CD4-positive, alpha-beta T cell treated with Interleukin-21 for 1 hour (primary cell): ENCODE results near the gene OPCML.

ENCODE experiments used
- DNase-seq: peaks from one replicate; pipeline ENCODE4 v3.0.0-alpha.2; 2020

The OPCML gene

DNA sequence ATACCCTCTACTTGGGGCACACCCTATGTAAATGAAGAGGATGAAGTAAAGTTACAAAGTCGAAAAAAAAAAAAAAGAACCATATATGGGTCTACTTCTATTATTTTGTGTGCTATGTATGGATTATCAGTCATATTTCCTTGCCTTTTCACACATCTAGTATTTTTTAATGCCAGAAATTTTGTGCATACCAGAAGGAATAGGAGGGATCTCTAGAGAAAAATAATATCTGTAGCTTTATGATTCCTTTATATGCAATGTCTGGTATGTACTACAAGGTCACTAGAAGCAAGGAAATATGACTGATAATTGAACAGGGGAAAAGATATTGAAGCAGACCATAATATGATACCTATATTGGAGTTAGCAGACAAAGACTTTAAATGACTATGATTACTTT is 713.4 kb downstream of the OPCML start:
- DNase-seq = no peak

- no peak for DNase-seq
These were observed 714.9 kb downstream of the OPCML start for GRCh38 chr11:132817387-132817786.

GRCh38 chr11:132814410-132814809 is 717.9 kb downstream of the OPCML start:
- no peak for DNase-seq

- DNase-seq = no peak
These were observed 720.7 kb downstream of the OPCML start for GRCh38 chr11:132811649-132812048.

DNA sequence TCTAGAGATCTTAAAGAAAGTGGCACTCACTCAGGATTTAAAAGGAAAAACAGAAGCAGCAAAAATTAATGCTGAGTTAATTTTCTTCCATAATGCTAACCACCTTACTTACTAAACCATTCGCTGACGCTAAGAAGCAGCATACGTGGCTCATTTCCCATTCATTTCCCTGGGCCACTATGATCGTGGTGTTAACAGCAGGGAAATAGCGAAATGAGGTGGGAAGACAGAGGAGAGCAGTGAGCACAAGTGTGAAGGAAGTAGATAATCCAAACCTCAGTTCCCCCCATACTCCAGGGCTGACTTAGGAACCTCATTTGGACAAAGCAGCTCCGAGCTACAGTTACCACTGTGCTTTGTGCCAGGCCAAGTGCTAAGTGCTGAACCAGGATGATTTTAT is 723.2 kb downstream of the OPCML start:
- no peak for DNase-seq

GRCh38 chr11:132804258-132804657 is 728.0 kb downstream of the OPCML start:
- DNase-seq = no peak

- no peak for DNase-seq
These were observed 728.9 kb downstream of the OPCML start for GRCh38 chr11:132803436-132803835.

GRCh38 chr11:132802947-132803346 is 729.4 kb downstream of the OPCML start:
- no peak for DNase-seq

DNA sequence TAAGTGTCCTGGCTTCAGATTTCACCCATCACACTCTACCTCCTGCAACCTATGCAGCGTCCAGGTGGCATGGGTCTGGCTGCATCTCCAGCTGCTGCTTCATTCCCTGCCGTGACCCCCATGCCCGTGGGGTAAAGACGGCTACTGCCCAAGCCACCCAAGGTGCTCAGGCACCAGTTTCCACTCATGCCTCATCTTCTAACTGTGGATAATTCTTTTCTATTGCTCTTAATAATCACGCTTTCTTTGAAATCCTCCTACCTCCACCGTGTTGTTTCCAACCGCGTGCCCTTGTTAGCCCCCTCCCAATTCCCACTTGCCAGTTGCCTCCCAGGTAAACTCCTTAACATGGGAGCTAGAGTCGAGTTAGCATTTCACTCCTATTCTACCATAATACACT is 738.5 kb downstream of the OPCML start:
- no peak for DNase-seq

GRCh38 chr11:132792341-132793140 is 739.8 kb downstream of the OPCML start:
- DNase-seq = no peak

DNA sequence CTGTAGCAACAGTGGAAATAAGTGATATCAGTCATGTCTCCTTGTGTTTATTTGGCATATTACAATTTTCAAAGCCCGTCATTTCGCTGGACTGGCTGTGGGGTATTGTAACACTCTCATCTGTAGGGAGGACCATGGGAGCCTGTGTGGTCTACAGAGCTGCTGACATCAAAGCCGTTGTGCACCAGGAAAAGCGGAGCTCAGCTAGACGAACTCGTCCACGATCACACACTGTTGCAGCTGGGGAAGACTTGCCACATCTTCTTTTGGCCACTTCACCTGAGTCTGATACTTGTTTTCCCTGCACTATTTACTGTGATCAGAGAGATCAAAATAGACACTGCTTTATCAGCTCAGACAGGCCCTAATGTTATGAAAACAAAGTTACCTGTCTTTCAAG is 741.3 kb downstream of the OPCML start:
- no peak for DNase-seq

DNA sequence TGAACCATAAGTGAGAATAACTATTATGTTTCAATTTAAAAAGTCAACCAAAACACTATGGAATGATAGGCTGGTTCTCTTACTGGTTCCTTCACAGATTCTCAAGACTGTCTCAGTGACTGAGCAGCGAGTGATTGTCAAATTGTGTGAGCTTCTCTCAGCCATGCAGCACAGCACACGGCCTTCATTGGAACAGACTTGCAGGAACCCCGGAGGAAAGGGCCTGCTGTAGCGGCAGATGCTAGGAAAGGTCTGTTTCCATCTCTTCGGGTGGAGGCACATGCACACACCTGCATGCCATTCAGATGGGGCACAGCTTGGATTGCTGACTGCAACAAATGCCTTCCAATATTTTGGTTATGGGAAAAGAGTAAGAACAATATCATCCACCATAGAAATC is 741.8 kb downstream of the OPCML start:
- DNase-seq = no peak

- DNase-seq = no peak
These were observed 743.4 kb downstream of the OPCML start for GRCh38 chr11:132788816-132789325.

GRCh38 chr11:132785878-132786277 is 746.4 kb downstream of the OPCML start:
- DNase-seq = no peak

- DNase-seq = no peak
These were observed 747.9 kb downstream of the OPCML start for GRCh38 chr11:132784441-132784840.

DNA sequence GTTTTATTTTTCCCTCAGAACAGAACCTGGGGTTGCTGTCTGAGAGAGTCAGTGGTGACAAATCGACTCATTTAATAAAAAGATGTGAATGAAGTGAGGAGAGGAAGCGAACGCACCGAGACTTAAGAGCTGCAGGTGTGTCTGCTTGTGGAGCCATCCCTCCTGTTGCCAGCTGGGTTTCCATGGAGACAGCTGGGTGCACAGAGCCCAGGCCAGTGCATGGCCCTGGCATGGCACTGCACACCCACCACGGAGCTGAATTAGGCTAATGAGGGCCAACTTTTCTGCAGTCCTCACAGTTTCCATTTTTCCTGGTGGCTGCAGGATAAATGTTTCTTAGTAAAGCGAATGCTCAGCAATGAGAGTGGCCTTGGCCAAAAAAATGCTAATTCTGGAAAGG is 750.2 kb downstream of the OPCML start:
- DNase-seq = no peak

DNA sequence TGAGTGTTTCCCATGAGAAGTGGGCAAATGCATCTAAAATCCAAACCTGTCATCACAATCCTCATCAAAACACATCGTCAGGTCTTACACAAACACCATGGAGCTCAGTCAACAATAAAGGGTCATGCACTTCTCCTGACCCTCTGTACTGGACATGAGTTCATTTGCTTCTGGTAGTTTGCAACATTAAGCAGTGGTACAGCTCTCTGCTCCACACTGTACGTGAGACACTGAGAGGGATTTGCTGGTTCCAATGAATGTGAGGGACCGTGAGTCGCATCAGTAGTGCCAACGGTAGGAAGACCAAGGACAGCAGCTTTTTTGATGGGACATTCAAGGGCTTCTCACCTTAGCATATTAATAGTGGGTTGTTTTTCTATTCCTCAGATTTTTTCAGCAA is 752.3 kb downstream of the OPCML start:
- DNase-seq = no peak

GRCh38 chr11:132779497-132779896 is 752.8 kb downstream of the OPCML start:
- no peak for DNase-seq

- no peak for DNase-seq
These were observed 755.0 kb downstream of the OPCML start for GRCh38 chr11:132777067-132777975.

GRCh38 chr11:132773751-132774150 is 758.5 kb downstream of the OPCML start:
- no peak for DNase-seq

- DNase-seq = no peak
These were observed 759.4 kb downstream of the OPCML start for GRCh38 chr11:132772703-132773545.

DNA sequence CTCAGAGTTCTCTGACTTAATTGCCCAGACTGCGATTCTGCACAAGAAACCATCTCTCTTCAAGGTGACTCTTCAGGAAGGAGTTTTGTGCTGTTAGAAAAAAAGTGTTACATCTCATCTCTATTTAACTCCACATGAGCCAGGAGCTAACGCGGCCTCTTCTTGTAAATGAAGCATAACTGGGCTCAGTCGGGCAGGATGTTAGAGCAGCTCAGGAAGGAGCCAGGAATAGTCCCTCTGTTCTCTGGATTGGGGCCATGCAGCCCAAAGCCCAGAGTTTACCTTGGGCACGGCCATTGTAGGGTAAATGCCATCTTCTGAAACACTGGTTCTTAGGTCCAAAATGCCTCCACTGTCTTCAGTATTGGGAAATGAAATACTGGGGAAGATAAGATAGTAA is 760.6 kb downstream of the OPCML start:
- no peak for DNase-seq
